ENCODE measurements around the gene RBL1.

DNA sequence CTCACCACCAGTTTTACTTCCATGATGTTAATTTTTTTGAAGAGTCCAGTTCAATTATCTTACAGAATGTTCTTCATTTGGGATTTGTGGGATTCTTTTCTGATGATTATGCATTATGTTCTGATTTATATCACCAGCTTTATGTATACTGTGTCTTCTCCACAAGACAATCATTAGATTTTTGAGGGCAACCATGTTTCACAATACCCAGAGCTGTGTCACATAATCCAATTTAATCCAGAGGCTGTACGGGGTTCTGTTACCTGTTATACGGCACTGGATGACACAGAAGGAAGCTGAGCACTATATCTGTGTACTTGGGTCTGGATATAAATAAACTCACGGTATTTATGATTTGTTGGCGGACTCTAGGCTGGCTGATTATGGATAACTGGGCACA lies 41.8 kb upstream of the RBL1 start:
- TF ChIP-seq, protein P1, sequence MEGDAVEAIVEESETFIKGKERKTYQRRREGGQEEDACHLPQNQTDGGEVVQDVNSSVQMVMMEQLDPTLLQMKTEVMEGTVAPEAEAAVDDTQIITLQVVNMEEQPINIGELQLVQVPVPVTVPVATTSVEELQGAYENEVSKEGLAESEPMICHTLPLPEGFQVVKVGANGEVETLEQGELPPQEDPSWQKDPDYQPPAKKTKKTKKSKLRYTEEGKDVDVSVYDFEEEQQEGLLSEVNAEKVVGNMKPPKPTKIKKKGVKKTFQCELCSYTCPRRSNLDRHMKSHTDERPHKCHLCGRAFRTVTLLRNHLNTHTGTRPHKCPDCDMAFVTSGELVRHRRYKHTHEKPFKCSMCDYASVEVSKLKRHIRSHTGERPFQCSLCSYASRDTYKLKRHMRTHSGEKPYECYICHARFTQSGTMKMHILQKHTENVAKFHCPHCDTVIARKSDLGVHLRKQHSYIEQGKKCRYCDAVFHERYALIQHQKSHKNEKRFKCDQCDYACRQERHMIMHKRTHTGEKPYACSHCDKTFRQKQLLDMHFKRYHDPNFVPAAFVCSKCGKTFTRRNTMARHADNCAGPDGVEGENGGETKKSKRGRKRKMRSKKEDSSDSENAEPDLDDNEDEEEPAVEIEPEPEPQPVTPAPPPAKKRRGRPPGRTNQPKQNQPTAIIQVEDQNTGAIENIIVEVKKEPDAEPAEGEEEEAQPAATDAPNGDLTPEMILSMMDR (conservative IDR thresholded peaks at IDR 0.05) = no peak
- no peak for TF ChIP-seq ZFX (IDR thresholded peaks at IDR 0.05)

All from C4-2B (cell line).